Progenitor cell of endocrine pancreas (in vitro differentiated cells): Measurements from ENCODE around the gene GSE1. TPM values are rescaled to one million over a fixed set of nuclear protein-coding genes. Genes with fewer than 3 reads are reported as not detected.

ENCODE experiments used
- DNase-seq: peaks from one replicate; pipeline ENCODE4 v3.0.0; 2021; ENCODE audit warnings: low spot score; ENCODE audit not compliant: unreplicated experiment
- H3K27ac Mint-ChIP-seq: 2 replicates; pipeline ENCODE4 v1.8.0; 2021; ENCODE audit warnings: mild to moderate bottlenecking, moderate library complexity, mixed read lengths
- H3K27me3 Mint-ChIP-seq: 2 replicates; pipeline ENCODE4 v1.8.0; 2021; ENCODE audit warnings: mixed read lengths
- H3K36me3 Mint-ChIP-seq: 2 replicates; pipeline ENCODE4 v1.8.0; 2022; ENCODE audit warnings: mixed read lengths; ENCODE audit not compliant: insufficient read depth
- H3K4me1 Mint-ChIP-seq: 2 replicates; pipeline ENCODE4 v1.8.0; 2021; ENCODE audit warnings: low read depth, mixed read lengths
- H3K4me3 Mint-ChIP-seq: 2 replicates; pipeline ENCODE4 v1.8.0; 2021; ENCODE audit warnings: low read depth, mild to moderate bottlenecking, moderate library complexity, mixed read lengths
- H3K9me3 Mint-ChIP-seq: 2 replicates; pipeline ENCODE4 v1.8.0; 2021; ENCODE audit warnings: low read depth, mixed read lengths
- total RNA-seq: library from RNA; stranded (reverse); gene quantifications from 2 replicates; pipeline ENCODE4 v1.2.1, GENCODE V29; 2021
- TF ChIP-seq, protein P1 (sequence below): fragments of 200-600 bp; sonication (generic); IDR thresholded peaks from one replicate; pipeline ENCODE4 v1.5.0; 2021; ENCODE audit warnings: antibody characterized with exemption, mild to moderate bottlenecking; ENCODE audit not compliant: unreplicated experiment

Gene GSE1
- total RNA-seq, 1 donor from 2014 or later, result 136 TPM

DNA sequence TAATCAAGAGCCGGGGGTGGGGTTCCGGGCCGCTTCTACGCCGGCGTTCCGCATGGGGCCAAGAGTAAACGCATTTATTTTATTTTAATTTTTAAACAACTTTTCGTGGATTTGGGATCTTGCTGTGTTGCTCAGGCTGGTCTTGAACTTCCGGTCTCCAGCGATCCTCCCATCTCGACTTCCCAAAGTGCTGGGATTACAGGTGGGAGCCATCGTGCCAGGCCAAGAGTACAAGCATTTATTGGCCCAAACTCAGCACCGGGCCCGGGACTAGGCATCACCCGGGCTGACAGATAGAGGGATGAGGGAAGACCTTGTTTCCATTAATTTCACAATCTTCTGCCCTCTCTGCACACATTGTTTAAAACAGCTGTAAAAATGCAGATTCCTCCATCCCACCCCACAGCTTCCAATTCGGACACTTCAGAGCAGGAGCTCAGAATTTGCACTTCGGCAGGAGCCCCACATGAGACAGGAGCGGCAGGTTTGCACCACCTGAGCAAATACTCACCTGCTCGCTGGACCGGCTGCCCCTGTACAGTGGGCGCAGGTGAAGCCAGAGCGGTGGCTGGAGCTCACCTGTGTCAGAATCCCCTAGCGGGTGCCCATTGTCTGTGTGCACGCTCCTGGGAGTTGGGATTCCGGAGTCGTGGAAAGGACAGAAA lies 76.3 kb downstream of the GSE1 start:
- Mint-ChIP-seq H3K9me3 (no peaks in the 10 kb centered on the region), H3K4me3 (peak overlapping the region; percentile 63), H3K36me3 (peaks cover 2% of the 10 kb centered on the region), H3K27ac (no peak overlapping the region), H3K27me3 (no peaks in the 10 kb centered on the region), H3K4me1 (peaks cover 15% of the 10 kb centered on the region)
- no peak for DNase-seq
- TF ChIP-seq, protein P1, sequence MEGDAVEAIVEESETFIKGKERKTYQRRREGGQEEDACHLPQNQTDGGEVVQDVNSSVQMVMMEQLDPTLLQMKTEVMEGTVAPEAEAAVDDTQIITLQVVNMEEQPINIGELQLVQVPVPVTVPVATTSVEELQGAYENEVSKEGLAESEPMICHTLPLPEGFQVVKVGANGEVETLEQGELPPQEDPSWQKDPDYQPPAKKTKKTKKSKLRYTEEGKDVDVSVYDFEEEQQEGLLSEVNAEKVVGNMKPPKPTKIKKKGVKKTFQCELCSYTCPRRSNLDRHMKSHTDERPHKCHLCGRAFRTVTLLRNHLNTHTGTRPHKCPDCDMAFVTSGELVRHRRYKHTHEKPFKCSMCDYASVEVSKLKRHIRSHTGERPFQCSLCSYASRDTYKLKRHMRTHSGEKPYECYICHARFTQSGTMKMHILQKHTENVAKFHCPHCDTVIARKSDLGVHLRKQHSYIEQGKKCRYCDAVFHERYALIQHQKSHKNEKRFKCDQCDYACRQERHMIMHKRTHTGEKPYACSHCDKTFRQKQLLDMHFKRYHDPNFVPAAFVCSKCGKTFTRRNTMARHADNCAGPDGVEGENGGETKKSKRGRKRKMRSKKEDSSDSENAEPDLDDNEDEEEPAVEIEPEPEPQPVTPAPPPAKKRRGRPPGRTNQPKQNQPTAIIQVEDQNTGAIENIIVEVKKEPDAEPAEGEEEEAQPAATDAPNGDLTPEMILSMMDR, result no peak

DNA sequence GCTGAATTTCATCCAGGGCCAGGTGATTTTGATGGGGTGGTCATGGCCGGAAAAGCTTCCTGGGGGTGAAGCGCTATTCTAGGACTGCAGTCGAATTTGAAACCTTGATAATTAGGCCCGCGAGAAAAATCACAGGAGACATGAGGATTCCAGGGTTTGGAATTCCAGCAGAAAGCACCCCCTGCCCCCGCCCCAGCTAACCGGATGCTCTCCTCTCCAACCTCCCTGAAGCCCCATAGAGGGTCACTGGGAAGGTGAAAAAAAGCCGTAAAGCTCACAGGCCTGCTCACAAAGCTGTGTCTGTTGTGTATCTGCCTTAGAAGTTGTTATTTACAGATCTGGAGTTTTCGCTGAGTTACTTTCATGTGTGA lies 76.8 kb downstream of the GSE1 start:
- Mint-ChIP-seq H3K9me3 (no peaks in the 10 kb centered on the region), H3K27me3 (peaks cover 2% of the 10 kb centered on the region), H3K4me1 (peaks cover 15% of the 10 kb centered on the region), H3K36me3 (peaks cover 2% of the 10 kb centered on the region), H3K4me3 (no peak overlapping the region), H3K27ac (peak overlapping the region; percentile 73)
- no peak for DNase-seq
- TF ChIP-seq, protein P1, result no peak

DNA sequence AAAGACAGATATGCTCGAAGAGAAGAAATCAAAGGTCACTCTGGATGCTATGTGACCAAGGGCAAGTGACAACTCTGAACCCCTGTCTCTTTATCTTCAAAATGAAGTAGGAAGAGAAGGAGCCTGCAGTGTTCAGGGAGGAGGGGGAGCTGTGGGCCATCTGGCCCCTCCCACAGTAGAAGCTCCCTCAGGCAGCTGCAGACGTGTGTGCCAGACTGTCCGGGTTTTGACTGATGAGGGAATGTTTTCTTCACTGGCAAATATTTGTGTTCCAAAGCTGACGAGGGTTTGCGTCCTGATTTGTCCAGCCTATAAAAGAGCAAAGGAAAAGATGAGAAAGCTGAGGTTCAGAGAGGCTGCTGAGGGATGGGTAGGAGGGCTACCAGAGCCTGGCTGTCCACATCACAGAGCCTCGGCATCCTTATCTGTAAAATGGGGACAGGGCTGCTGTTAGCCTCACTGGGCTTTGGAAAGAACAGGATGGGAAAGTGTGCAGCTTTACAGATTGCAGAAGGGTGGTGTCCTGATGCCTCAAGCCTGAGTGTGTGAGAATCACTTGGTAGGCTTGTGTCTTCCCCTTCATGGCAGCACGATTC lies 77.4 kb downstream of the GSE1 start:
- H3K9me3 Mint-ChIP-seq, result no peaks in the 10 kb centered on the region
- H3K4me1 Mint-ChIP-seq, result peaks cover 15% of the 10 kb centered on the region
- H3K36me3 Mint-ChIP-seq, result peaks cover 2% of the 10 kb centered on the region
- no peak overlapping the region for H3K4me3 Mint-ChIP-seq
- H3K27ac Mint-ChIP-seq, result no peak overlapping the region
- TF ChIP-seq, protein P1, result no peak
- H3K27me3 Mint-ChIP-seq, result peaks cover 3% of the 10 kb centered on the region
- no peak for DNase-seq

DNA sequence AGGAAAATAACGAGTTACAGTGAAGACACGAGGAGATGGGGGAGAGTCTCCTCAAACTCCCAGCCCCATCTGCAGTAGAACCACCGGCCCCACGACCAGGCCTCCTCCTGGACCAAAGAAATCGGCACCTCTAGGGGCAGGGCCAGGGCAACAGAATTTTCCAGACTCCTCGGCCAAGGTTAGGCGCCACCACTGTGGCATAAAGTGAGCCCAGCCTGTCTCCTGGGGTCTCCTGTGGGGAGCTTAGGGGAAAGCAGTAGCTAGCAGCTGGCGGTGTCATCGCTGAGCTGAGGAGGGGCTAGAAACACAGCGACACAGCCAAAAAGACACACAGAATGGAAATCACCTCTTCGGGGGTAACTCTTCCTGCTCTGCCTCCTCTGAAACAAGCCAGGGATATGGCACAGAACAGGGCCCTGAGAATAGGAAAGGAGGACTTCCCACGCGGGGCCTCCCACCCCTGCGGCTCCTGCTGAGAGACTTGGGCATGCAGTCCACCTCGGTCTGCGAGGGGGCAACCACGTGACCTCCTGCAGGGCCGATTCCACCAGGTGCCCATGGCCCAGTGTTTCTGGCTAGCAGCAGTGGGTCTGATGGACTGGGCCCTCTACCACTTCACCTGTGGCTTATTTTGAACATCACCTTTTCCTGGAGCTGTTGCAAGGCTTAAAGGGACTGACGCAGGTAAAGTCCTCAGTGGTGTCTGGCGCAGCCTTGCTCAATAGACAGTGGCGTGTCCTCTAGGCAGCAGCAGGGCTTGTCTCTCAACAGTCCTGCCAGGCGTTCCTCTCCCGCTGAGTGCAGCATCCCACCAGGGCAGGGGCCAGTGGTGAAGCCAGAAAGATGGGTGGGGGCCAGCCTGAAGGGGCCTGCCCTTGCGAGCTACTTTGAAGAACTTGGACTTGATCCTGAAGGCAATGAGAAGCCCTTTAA lies 82.3 kb downstream of the GSE1 start:
- Mint-ChIP-seq H3K27ac (no peak overlapping the region), H3K27me3 (peaks cover 21% of the 10 kb centered on the region), H3K9me3 (no peaks in the 10 kb centered on the region), H3K4me3 (no peak overlapping the region), H3K36me3 (no peaks in the 10 kb centered on the region), H3K4me1 (peaks cover 2% of the 10 kb centered on the region)
- TF ChIP-seq, protein P1, result no peak
- DNase-seq, result no peak

DNA sequence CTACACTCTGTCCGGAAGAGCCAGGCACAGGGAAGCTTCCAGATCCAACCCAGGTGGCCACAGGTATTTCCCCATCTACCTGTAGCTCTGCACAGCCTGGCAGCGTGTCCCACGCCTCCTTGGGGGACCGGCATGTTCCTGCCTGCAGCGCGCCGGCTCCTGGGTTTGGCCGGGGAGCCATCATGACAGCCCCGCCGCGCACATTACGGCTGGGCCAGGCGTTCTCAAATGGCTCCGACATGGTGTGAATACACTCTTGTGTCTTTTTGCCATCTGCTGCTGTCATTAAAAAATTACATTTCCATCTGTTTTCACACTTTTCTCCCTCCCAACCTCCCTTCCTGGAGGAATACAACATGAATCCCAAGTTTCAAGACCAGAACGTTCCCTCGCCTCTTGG lies 83.7 kb downstream of the GSE1 start:
- DNase-seq, result no peak
- H3K4me3 Mint-ChIP-seq, result no peak overlapping the region
- H3K27ac Mint-ChIP-seq, result no peak overlapping the region
- TF ChIP-seq, protein P1, result no peak
- H3K4me1 Mint-ChIP-seq, result no peaks in the 10 kb centered on the region
- no peaks in the 10 kb centered on the region for H3K9me3 Mint-ChIP-seq
- peaks cover 26% of the 10 kb centered on the region for H3K27me3 Mint-ChIP-seq
- no peaks in the 10 kb centered on the region for H3K36me3 Mint-ChIP-seq
